ENCODE measurements around the gene MATN1. TPM values are rescaled to one million over a fixed set of nuclear protein-coding genes. Genes with fewer than 3 reads are reported as not detected.

The MATN1 gene
- total RNA-seq, 6 donors from 2014 or later: 0.15 TPM; not detected in 5

DNA sequence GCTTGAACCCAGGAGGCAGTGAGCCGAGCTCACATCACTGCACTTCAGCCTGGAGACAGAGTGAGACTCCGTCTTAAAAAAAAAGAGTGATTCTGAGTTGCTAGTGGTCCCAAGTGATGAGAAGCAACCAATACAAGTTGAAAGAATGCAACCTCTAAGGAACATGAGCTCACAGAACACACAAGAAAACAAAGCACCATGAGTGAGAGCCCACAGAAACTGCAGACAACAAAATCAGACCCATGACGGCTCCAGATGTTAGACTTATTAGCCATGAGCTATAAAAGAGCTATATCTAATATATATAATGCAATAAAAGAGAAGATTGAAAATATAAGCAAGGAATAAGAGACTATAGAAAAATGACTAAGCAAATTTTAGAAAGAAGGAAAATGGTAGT, 50.0 kb downstream of the MATN1 start:
- H3K36me3 ChIP-seq: no peaks in the 10 kb centered on the region
- TF ChIP-seq, protein P1, sequence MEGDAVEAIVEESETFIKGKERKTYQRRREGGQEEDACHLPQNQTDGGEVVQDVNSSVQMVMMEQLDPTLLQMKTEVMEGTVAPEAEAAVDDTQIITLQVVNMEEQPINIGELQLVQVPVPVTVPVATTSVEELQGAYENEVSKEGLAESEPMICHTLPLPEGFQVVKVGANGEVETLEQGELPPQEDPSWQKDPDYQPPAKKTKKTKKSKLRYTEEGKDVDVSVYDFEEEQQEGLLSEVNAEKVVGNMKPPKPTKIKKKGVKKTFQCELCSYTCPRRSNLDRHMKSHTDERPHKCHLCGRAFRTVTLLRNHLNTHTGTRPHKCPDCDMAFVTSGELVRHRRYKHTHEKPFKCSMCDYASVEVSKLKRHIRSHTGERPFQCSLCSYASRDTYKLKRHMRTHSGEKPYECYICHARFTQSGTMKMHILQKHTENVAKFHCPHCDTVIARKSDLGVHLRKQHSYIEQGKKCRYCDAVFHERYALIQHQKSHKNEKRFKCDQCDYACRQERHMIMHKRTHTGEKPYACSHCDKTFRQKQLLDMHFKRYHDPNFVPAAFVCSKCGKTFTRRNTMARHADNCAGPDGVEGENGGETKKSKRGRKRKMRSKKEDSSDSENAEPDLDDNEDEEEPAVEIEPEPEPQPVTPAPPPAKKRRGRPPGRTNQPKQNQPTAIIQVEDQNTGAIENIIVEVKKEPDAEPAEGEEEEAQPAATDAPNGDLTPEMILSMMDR (IDR thresholded peaks at IDR 0.05): no peak
- TF ChIP-seq POLR2A (IDR thresholded peaks at IDR 0.05): no peak
- no peak for TF ChIP-seq POLR2AphosphoS5 (IDR thresholded peaks at IDR 0.05)
- no peak for TF ChIP-seq EP300 (IDR thresholded peaks at IDR 0.05)
- no peak for DNase-seq
- 71 to 92% methylated on average over 3 of the region's 3 CpGs for WGBS, 2 donors
- H3K9me3 ChIP-seq: peaks cover 0 to 4% (median 1%) of the 10 kb centered on the region in 4 donors
- no peak overlapping the region for H3K4me3 ChIP-seq
- no peak for ATAC-seq (ENCODE audit: low FRiP score in 2 of 2)
- no peak overlapping the region for H3K27ac ChIP-seq
- H3K4me1 ChIP-seq: no peaks in the 10 kb centered on the region
- no peaks in the 10 kb centered on the region for H3K27me3 ChIP-seq

DNA sequence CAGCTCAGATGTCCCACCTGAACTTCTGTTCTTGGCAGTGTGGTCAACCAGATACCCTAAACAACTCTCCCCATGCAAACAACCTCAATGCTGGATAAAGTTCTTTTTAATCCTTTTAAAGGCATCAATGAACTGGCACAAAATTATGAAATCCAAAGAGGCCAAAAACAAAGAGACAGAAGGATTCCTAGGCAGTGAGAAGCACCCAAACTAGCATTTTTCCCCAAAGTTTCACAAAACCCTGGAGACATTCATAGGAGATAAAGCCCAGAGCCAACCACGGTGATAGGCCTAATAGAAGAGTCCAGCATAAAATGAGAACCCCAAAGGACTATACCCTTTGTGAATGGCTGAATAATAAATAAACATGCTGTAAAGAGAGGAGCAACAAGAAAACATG, 50.7 kb downstream of the MATN1 start:
- Histone ChIP-seq H3K27ac (no peak overlapping the region), H3K9me3 (peaks cover 0 to 4% (median 1%) of the 10 kb centered on the region in 4 donors), H3K27me3 (no peaks in the 10 kb centered on the region), H3K4me1 (no peaks in the 10 kb centered on the region), H3K4me3 (no peak overlapping the region), H3K36me3 (no peaks in the 10 kb centered on the region)
- TF ChIP-seq POLR2A (IDR thresholded peaks at IDR 0.05): no peak
- TF ChIP-seq EP300 (IDR thresholded peaks at IDR 0.05): no peak
- TF ChIP-seq POLR2AphosphoS5 (IDR thresholded peaks at IDR 0.05): no peak
- TF ChIP-seq, protein P1 (IDR thresholded peaks at IDR 0.05): no peak
- 90% methylated on average over 1 of the region's 1 CpG for WGBS, 2 donors
- DNase-seq: no peak
- ATAC-seq (ENCODE audit: low FRiP score in 2 of 2): no peak

DNA sequence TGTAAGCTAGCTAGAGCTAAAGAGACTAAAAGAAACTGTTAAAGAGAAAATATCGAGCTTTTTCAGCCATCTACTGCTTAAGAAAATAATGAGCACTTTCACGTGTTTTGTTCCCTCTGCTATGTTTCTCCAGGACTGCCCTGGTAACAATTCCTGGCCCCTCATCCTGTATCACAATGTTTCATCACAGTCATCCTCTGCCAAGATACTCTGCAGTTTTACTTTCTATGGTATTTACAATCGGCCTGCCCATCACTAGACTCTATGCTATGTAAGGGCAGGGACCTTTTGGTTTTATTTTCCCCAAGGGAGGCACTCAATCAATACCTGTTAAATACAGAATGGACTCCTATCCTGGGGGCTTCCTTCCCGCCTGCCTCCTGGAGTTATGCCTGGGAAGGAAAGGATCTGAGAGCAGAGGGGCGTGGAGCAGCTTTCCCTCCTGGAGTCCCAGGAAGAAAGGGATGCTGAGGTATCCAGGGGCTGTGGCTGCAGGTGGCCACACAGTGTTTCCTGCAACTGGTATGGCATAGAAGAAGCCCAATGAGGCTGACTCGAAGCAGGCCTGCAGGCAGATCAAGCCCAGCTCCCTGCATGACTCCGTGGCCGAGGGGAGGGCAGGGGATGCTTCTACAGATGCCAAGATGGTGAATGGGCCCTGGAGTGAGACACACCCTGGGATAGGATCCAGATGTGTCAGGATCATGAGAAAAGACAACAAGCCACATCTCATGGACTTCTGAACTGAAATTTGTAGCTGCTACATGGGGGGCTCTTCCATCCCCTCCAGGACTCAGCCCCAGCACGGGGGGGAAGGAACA, 52.9 kb downstream of the MATN1 start:
- Histone ChIP-seq H3K27ac (no peak overlapping the region), H3K4me1 (no peaks in the 10 kb centered on the region), H3K36me3 (no peaks in the 10 kb centered on the region), H3K27me3 (no peaks in the 10 kb centered on the region), H3K4me3 (no peak overlapping the region), H3K9me3 (peaks cover 0 to 2% (median 0%) of the 10 kb centered on the region in 4 donors)
- DNase-seq: no peak
- ATAC-seq (ENCODE audit: low FRiP score in 2 of 2): no peak
- TF ChIP-seq EP300 (IDR thresholded peaks at IDR 0.05) (no peak), POLR2AphosphoS5 (IDR thresholded peaks at IDR 0.05) (no peak), POLR2A (IDR thresholded peaks at IDR 0.05) (no peak)
- TF ChIP-seq, protein P1 (IDR thresholded peaks at IDR 0.05): no peak
- WGBS, 2 donors: 71 to 72% methylated on average over 8 to 9 of the region's 9 CpGs

DNA sequence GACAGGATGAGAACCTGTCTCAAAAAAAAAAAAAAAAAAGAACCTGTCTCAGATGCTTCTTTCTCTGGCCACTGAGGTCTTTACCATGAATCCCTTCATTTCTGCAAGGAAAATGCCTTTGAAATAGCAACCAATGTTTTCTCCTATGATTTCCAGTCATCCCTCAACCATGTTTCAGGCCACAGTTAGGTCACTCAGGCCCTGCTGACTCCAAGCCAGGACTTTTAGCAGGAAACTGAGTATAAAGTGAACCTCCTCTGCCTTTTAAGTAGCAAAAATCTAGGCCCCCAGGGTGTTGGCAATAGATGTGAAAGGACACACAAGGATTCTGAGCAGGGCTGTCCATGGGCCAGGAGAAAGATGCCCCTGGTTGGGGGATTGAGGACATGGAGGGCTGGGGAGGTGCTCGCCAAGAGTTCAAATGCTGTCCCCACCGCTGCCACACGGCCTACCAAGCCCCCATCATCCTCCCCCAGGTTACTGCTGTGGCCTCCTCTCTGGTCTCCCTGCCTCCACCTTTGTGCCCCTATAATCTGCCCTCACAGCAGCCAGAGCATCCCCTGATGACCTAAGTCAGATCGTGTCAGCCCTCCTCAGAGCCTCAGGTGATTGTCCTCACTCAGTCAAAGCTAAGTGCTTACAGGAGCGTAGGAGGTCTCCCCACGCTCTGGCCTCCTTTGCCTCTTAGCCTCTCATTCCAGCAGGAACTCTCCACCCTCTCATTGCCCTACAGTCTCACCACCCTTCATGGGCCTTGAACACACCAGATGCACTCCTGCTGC, 54.6 kb downstream of the MATN1 start:
- H3K4me3 ChIP-seq: no peak overlapping the region
- DNase-seq (no peak), ATAC-seq (ENCODE audit: low FRiP score in 2 of 2) (no peak)
- H3K27me3 ChIP-seq: no peaks in the 10 kb centered on the region
- H3K9me3 ChIP-seq: peaks cover 0 to 2% (median 0%) of the 10 kb centered on the region in 4 donors
- TF ChIP-seq POLR2A (IDR thresholded peaks at IDR 0.05): no peak
- TF ChIP-seq, protein P1 (IDR thresholded peaks at IDR 0.05): no peak
- no peak for TF ChIP-seq POLR2AphosphoS5 (IDR thresholded peaks at IDR 0.05)
- TF ChIP-seq EP300 (IDR thresholded peaks at IDR 0.05): no peak
- H3K36me3 ChIP-seq: no peaks in the 10 kb centered on the region
- H3K27ac ChIP-seq: no peak overlapping the region
- no peaks in the 10 kb centered on the region for H3K4me1 ChIP-seq
- 92 to 99% methylated on average over 6 of the region's 6 CpGs for WGBS, 2 donors

All from upper lobe of left lung (tissue), 6 donors.